HG03442 (cell line): ENCODE data around the gene FBXO11.

Experiments
- ATAC-seq: cut with Tn5 transposase; IDR thresholded peaks from one replicate; pipeline ENCODE4 v1.9.1; 2021; ENCODE audit warnings: mild to moderate bottlenecking, moderate library complexity; ENCODE audit not compliant: unreplicated experiment

Gene FBXO11

GRCh38 chr2:47796090-47796697 lies 110.1 kb downstream of the FBXO11 start:
- ATAC-seq = no peak

GRCh38 chr2:47785986-47786385 lies 120.3 kb downstream of the FBXO11 start:
- no peak for ATAC-seq

GRCh38 chr2:47784352-47784851 lies 121.9 kb downstream of the FBXO11 start:
- ATAC-seq = no peak

GRCh38 chr2:47783486-47784351 lies 122.6 kb downstream of the FBXO11 start:
- peak; percentile 24 for ATAC-seq

- peak; percentile 81 for ATAC-seq
These were observed 123.4 kb downstream of the FBXO11 start, which contains the start of gene MSH6 for GRCh38 chr2:47782671-47783485. TSS of gene MSH6 (plus strand) at chr2:47783145. CDS start at chr2:47783234, 89 bp downstream.

- no peak for ATAC-seq
These were observed 124.0 kb downstream of the FBXO11 start for GRCh38 chr2:47782381-47782670.

GRCh38 chr2:47779426-47779790 lies 126.9 kb downstream of the FBXO11 start:
- no peak for ATAC-seq

GRCh38 chr2:47778698-47779425 lies 127.4 kb downstream of the FBXO11 start:
- ATAC-seq = no peak

GRCh38 chr2:47777277-47777937 lies 128.9 kb downstream of the FBXO11 start:
- no peak for ATAC-seq

- no peak for ATAC-seq
These were observed 131.7 kb downstream of the FBXO11 start for GRCh38 chr2:47774567-47774966.

- no peak for ATAC-seq
These were observed 134.0 kb downstream of the FBXO11 start for GRCh38 chr2:47772343-47772742.

- ATAC-seq = no peak
These were observed 135.1 kb downstream of the FBXO11 start for GRCh38 chr2:47771211-47771610.

- ATAC-seq = no peak
These were observed 137.0 kb downstream of the FBXO11 start for GRCh38 chr2:47769318-47769717.

GRCh38 chr2:47767880-47768609 lies 138.3 kb downstream of the FBXO11 start:
- no peak for ATAC-seq

GRCh38 chr2:47767497-47767844 lies 138.8 kb downstream of the FBXO11 start:
- no peak for ATAC-seq

- no peak for ATAC-seq
These were observed 154.4 kb downstream of the FBXO11 start for GRCh38 chr2:47751856-47752414.

- ATAC-seq = no peak
These were observed 158.4 kb downstream of the FBXO11 start for GRCh38 chr2:47747878-47748277.

- ATAC-seq = no peak
These were observed 162.2 kb downstream of the FBXO11 start for GRCh38 chr2:47744074-47744473.

- ATAC-seq = no peak
These were observed 164.7 kb downstream of the FBXO11 start for GRCh38 chr2:47741637-47742036.
